ENCODE data around the gene RAB5IF. TPM values are rescaled to one million over a fixed set of nuclear protein-coding genes. Genes with fewer than 3 reads are reported as not detected.

Gene RAB5IF
- total and polyA plus RNA-seq, 9 of the 15 experiments (the other 6 are each of a cell fraction or from before 2014, with no cell fraction given): 26.5 to 198 (median 134) TPM

GRCh38 chr20:36574366-36575135 is 31.0 kb upstream of the RAB5IF start:
- CTCF ChIA-PET (ENCODE audit: low intra/inter-chr PET ratio): interaction anchor here (1.4 kb wide), 1 partner anchor 18 kb away, joined by 3 read pairs; no protein-coding TSS in a partner anchor
- intact Hi-C loops (cut with micrococcal nuclease): loop anchor here (5.0 kb wide), 1 partner anchor 378 kb away; the partner anchor contains the start of gene SAMHD1
- ATAC-seq (peak; percentile 63), FAIRE-seq (peak; percentile 82), DNase-seq (ENCODE audit: extremely low read depth in 1 of 4, low spot score in 3 of 4) (peak; percentile 71 to 80 (median 76))
- H2AFZ ChIP-seq (ENCODE audit: low read depth, low read length): peak overlapping the region; percentile 69
- peak overlapping the region; percentile 80 to 95 for H3K9ac ChIP-seq (ENCODE audit: insufficient read depth in 1 of 2, low read depth in 2 of 2, low read length in 2 of 2)
- peaks cover 3% of the 10 kb centered on the region for H3K9me1 ChIP-seq (ENCODE audit: control insufficient read depth, insufficient read depth, low read length)
- peaks cover 9% of the 10 kb centered on the region for H4K20me1 ChIP-seq (replicated peaks; ENCODE audit: control insufficient read depth, insufficient read depth, low read length)
- H3K4me1 ChIP-seq (replicated peaks in 1 of 2; ENCODE audit: control insufficient read depth in 2 of 2, insufficient read depth in 2 of 2, low read length in 2 of 2): peaks cover 39 to 49% of the 10 kb centered on the region in 2 experiments
- peak overlapping the region; percentile 64 for H3K4me2 ChIP-seq (ENCODE audit: insufficient read depth, low read length)
- peak overlapping the region; percentile 92 for H3K27ac ChIP-seq (ENCODE audit: extremely low read depth, low read depth, low read length)
- no TSS peak for BruUV-seq (replicated peaks)
- no peaks in the 10 kb centered on the region for H3K27me3 ChIP-seq (ENCODE audit: control insufficient read depth in 2 of 2, insufficient read depth in 2 of 2, low read length in 2 of 2)
- peaks cover 43% of the 10 kb centered on the region for H3K79me2 ChIP-seq (ENCODE audit: control insufficient read depth, insufficient read depth, low read length)
- H3K36me3 ChIP-seq (ENCODE audit: control insufficient read depth, insufficient read depth, low read length): peaks cover 28% of the 10 kb centered on the region; the same call in 2 of the 3 replicates
- in situ Hi-C loops (cut with MboI): no loop called here
- POLR2A ChIA-PET: interaction anchor here (0.5 to 1.1 kb wide), 4 partner anchors 14 to 460 kb away, joined by 3 to 4 read pairs (median 3); no protein-coding TSS in a partner anchor
- peak overlapping the region; percentile 80 for H3K4me3 ChIP-seq
- under 1% methylated on average over 53 of the region's 69 CpGs for WGBS (ENCODE audit: insufficient coverage, low coverage, missing lambda C conversion rate)
- no peaks in the 10 kb centered on the region for H3K9me3 ChIP-seq (replicated peaks; ENCODE audit: control insufficient read depth, insufficient read depth, low read depth, low read length)
- peak; percentile 89 for TF ChIP-seq ZNF592 (IDR thresholded peaks at IDR 0.05)
- TF ChIP-seq DIDO1 (tag; IDR thresholded peaks at IDR 0.05; ENCODE audit: low read depth): no peak
- TF ChIP-seq CBFA2T3 (IDR thresholded peaks at IDR 0.05): peak; percentile 65
- TF ChIP-seq POLR2G (IDR thresholded peaks at IDR 0.05; ENCODE audit: low read depth, low read length): peak; percentile 88
- no peak for TF ChIP-seq EWSR1 (IDR thresholded peaks at IDR 0.05; ENCODE audit: borderline replicate concordance, low read depth, partially characterized antibody)
- TF ChIP-seq NBN (IDR thresholded peaks at IDR 0.05; ENCODE audit: low read depth): 0 out of 2 replicates have a peak, but pooled peaks have one; percentile 55
- 0 out of 2 replicates have a peak, but pooled peaks have one; percentile 20 for TF ChIP-seq MTA2 (IDR thresholded peaks at IDR 0.05; ENCODE audit: low read depth)
- TF ChIP-seq MCM7 (IDR thresholded peaks at IDR 0.05): no peak
- TF ChIP-seq ZNF740 (CRISPR knock-in tag; IDR thresholded peaks at IDR 0.05): no peak; the same call in 1 of the 2 replicates
- peak in 1 of 2 experiments; percentile 58; a peak in 2 of 4 replicates for TF ChIP-seq ZNF740 (tag; IDR thresholded peaks at IDR 0.05)
- TF ChIP-seq BCOR (IDR thresholded peaks at IDR 0.05): peak; percentile 74
- TF ChIP-seq ZNF57 (CRISPR knock-in tag; IDR thresholded peaks at IDR 0.05): no peak
- peak; percentile 31 for TF ChIP-seq CCNT2 (IDR thresholded peaks at IDR 0.05; ENCODE audit: borderline replicate concordance, extremely low read depth, insufficient read length, low read depth, low read length)
- peak; percentile 42 for TF ChIP-seq KDM5B (IDR thresholded peaks at IDR 0.05; ENCODE audit: insufficient replicate concordance, low read depth, low read length)

Measured in K562 (cell line).